ENCODE data around the gene LEMD3.

- TF ChIP-seq CTCF (IDR thresholded peaks at IDR 0.05; ENCODE audit: insufficient read depth, low read depth, low read length) (no peak), EZH2 (IDR thresholded peaks at IDR 0.05; ENCODE audit: insufficient read depth, low read length) (no peak)
These were observed 60.1 kb downstream of the LEMD3 start for GRCh38 chr12:65229441-65229840.
